Effector memory CD4-positive, alpha-beta T cell (primary cell): Measurements from ENCODE around the gene ANKS3.

Experiments used
- DNase-seq, 3 donors: peaks; one replicate each; pipeline ENCODE4 v3.0.0-alpha.2; 2020
- H3K27ac ChIP-seq: 2 replicates; pipeline ENCODE4 v1.7.0; 2013; ENCODE audit warnings: mild to moderate bottlenecking, low read length, moderate library complexity; ENCODE audit not compliant: insufficient read depth, poor library complexity, severe bottlenecking
- H3K27me3 ChIP-seq: replicated peaks from 2 replicates; pipeline ENCODE4 v1.7.0; 2013; ENCODE audit warnings: mild to moderate bottlenecking, low read length; ENCODE audit not compliant: insufficient read depth, control insufficient read depth, poor library complexity, severe bottlenecking
- H3K36me3 ChIP-seq: 2 replicates; pipeline ENCODE4 v1.7.0; 2013; ENCODE audit warnings: mild to moderate bottlenecking, low read length, moderate library complexity; ENCODE audit not compliant: control insufficient read depth, insufficient read depth
- H3K4me1 ChIP-seq: 2 replicates; pipeline ENCODE4 v1.7.0; 2013; ENCODE audit warnings: low read length, mild to moderate bottlenecking; ENCODE audit not compliant: control insufficient read depth, insufficient read depth, poor library complexity, severe bottlenecking
- H3K4me3 ChIP-seq: 2 replicates; pipeline ENCODE4 v1.7.0; 2013; ENCODE audit warnings: low read length, low read depth, mild to moderate bottlenecking; ENCODE audit not compliant: insufficient read depth, poor library complexity, severe bottlenecking
- H3K9me3 ChIP-seq: 2 replicates; pipeline ENCODE4 v1.7.0; 2013; ENCODE audit warnings: mild to moderate bottlenecking, low read length, moderate library complexity; ENCODE audit not compliant: control insufficient read depth

ANKS3 gene

DNA sequence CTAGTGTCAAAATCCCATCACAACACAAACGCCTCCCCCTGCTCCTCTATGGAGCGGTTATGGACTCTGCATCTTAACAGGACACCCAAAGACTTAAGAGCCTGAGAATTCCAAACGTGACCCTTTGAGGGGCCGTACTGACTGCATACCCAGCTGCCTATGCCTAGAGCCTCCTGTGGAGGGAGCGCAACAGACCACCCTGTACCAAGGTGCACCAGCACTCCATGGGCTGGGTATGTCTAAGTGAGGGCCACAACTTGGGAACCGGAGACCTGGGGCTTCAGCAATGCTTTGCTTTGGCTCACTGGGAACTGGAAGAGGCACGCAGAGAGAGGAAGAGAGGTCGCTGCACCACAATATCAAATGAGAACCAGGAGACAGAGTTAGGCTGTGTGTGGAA is 5.4 kb downstream of the ANKS3 start:
- Histone ChIP-seq H3K4me1 (peaks cover 6% of the 10 kb centered on the region), H3K27ac (no peak overlapping the region), H3K36me3 (peaks cover 34% of the 10 kb centered on the region), H3K27me3 (no peaks in the 10 kb centered on the region), H3K4me3 (no peak overlapping the region), H3K9me3 (no peaks in the 10 kb centered on the region)
- no peak for DNase-seq

DNA sequence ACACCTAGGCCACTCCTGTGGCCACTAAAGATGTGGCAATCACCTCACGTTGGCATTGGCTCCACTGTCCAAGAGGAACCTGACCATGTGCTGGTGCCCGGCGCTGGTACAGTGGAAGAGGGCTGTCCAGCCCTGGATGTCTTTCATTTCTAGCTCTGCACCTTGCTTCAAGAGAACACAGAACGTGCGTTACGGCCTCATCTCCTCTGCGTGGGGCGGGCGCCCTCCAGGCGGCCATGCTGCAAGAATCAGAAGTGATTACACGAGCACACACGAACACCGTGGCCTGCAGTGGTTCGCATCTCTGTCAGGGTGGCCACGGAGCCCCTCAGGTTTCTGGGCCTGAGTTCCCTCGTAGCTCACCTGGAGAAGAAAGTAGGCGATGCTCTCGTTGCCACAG is 7.5 kb downstream of the ANKS3 start:
- Histone ChIP-seq H3K27ac (no peak overlapping the region), H3K4me1 (no peaks in the 10 kb centered on the region), H3K4me3 (no peak overlapping the region), H3K27me3 (no peaks in the 10 kb centered on the region), H3K36me3 (peaks cover 43% of the 10 kb centered on the region), H3K9me3 (no peaks in the 10 kb centered on the region)
- no peak for DNase-seq

DNA sequence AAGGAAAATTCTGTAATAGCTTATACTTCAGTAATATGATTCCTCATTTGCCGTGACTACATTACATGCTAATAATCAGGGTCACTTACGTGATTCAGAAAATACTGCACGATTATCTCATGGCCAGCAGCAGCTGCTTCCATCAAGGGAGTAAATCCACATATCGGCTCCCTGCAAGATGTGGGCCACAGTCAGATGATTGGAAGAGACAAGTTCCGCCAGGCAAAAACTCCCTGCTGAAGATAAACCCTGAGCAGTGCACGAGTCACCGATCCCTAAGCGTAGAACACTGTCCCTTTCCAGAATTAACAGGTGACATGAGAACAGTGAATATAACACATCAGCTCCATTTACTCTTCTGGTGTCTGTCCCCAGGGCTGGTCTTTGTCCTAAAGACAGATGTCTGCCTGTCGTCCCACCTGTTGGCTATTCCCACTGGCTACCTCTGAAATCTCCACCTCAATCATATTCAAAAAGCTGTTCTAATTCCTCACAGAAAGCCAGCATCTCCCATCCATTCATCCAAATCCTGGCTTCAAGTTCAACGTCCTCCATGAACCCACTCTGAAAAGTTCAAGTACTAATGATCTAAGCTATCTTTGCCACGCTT is 9.3 kb downstream of the ANKS3 start:
- no peak overlapping the region for H3K27ac ChIP-seq
- peaks cover 36% of the 10 kb centered on the region for H3K36me3 ChIP-seq
- no peaks in the 10 kb centered on the region for H3K4me1 ChIP-seq
- H3K27me3 ChIP-seq: no peaks in the 10 kb centered on the region
- no peak overlapping the region for H3K4me3 ChIP-seq
- H3K9me3 ChIP-seq: no peaks in the 10 kb centered on the region
- no peak for DNase-seq

DNA sequence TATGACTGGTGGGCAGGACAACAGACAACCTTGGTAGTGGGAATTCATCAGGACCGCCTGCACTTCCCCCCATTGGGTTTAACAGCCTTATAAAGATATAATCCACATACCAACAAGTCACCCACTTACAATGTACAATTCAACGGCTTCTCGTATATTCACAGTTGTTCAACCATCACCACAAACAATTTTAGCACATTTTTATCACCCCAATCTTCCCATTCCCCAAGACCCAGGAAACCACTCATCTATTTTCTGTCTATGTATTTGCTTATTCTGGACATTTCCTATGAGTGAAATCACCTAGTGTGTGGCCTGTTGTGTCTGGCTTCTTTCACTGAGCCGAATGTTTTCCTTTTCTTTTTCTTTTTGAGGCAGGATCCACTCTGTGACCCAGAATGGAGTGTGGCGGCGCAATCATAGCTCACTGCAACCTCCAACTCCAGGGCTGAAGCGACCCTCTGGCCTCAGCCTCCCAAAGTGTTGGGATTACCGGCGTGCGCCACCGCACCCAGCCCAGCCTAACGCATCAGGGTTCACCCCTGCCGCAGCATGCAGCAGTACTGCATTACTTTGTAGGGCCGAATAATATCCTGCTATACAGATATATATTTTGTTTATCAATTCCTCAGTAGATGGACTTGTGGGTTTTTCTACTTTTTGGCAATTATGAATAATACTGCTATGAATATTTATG is 10.9 kb downstream of the ANKS3 start:
- Histone ChIP-seq H3K27ac (no peak overlapping the region), H3K36me3 (peaks cover 33% of the 10 kb centered on the region), H3K27me3 (no peaks in the 10 kb centered on the region), H3K4me3 (no peak overlapping the region), H3K9me3 (no peaks in the 10 kb centered on the region), H3K4me1 (no peaks in the 10 kb centered on the region)
- DNase-seq: no peak

DNA sequence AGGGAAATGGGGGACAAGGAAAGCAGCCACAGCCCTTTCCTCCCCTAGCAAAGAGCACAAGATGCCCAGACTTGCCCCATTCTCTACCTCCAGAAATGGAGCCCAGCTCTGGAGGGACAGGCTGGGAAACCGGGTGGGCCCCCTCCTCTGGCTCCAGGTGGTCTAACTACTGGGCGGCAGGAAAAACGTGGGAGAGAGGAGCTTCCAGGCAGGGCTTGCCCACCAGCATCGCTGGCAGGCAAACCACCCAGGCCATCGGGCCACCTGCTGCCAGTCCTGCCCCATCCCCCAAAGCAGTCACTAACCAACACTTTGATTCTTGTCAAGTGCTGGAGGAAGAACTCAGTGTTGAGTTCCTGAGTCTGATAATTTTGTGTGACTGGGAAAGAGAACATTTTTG is 15.6 kb downstream of the ANKS3 start:
- Histone ChIP-seq H3K27me3 (no peaks in the 10 kb centered on the region), H3K4me1 (no peaks in the 10 kb centered on the region), H3K4me3 (no peak overlapping the region), H3K27ac (no peak overlapping the region), H3K36me3 (peaks cover 18% of the 10 kb centered on the region), H3K9me3 (no peaks in the 10 kb centered on the region)
- no peak for DNase-seq

DNA sequence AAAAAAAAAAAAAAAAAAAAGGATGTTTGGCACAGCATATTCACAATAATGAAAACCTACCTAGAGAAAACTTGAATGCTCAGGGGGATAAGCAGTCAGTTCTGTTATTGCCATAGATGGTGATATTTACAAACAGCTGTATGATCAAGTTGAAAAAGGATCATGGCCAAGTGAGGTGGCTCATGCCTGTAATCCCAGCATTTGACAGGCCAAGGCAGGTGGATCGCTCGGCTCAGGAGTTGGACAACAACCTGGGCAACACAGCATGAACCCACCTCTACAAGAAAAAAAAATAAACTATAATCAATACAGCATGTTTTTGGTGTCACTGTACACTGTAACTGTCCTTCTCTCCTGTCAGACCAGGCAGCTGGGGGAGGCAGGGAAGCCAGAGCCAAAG is 19.1 kb downstream of the ANKS3 start:
- Histone ChIP-seq H3K27ac (no peak overlapping the region), H3K9me3 (no peaks in the 10 kb centered on the region), H3K36me3 (peaks cover 17% of the 10 kb centered on the region), H3K4me1 (no peaks in the 10 kb centered on the region), H3K27me3 (no peaks in the 10 kb centered on the region), H3K4me3 (no peak overlapping the region)
- no peak for DNase-seq

DNA sequence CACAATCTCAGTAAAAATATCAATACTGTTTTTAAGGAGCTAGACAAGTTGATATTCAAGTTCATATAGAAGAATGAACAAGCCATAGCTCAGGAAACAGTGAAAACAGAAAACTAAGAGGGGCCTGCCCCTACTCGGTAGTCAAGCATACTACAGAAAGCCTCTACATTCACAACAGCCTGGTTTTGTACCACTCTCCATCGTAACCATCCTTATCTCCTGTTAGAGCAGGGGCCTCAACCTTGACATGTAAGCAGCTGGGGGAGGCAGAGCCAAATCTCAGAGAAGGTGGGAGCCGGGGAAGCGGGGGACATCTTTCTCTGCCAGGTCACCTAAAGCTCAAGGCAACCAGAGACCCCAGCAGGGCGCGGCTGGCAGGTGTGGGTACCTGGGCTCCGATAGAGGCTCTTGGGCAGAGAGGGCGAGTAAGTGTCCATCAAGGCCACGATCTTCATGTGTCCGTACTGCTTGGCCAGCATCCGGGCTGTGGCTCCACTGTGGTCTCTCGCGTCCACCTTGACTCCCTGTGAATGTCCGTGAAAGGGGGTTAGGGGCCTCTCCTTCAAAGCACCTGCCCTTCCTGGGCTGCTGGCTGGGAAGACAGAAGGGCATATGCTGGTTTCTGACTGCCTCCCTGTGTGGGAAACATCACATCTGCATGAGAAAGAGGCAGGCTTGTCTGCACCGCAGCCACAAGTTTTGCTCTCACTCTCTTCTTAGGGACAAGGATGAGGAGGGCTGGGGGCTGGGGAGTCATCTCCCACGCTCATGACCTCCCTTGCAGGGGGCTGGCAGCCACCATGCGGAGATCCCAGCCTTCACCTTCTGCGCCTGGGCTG is 20.2 kb downstream of the ANKS3 start:
- Histone ChIP-seq H3K27ac (no peak overlapping the region), H3K4me3 (no peak overlapping the region), H3K9me3 (no peaks in the 10 kb centered on the region), H3K27me3 (no peaks in the 10 kb centered on the region), H3K4me1 (no peaks in the 10 kb centered on the region), H3K36me3 (peaks cover 17% of the 10 kb centered on the region)
- no peak for DNase-seq

DNA sequence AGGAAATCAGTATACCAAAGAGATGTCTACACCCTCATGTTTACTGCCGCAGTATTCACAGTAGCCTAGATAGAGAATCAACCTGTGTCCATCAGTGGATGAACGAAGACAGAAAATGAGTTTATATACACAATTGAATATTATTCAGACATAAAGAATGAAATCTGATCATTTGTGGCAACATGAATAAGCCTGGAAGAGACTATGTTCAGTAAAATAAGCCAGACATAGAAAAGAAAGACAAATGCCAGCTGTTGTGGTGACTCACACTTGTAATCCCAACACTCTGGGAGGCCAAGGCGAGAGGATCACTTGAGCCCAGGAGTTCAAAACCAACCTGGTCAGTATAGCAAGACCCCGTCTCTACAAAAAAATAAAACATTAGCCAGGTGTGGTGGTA is 24.6 kb downstream of the ANKS3 start:
- no peaks in the 10 kb centered on the region for H3K4me1 ChIP-seq
- H3K9me3 ChIP-seq: no peaks in the 10 kb centered on the region
- peaks cover 27% of the 10 kb centered on the region for H3K36me3 ChIP-seq
- H3K4me3 ChIP-seq: no peak overlapping the region
- H3K27ac ChIP-seq: no peak overlapping the region
- H3K27me3 ChIP-seq: no peaks in the 10 kb centered on the region
- DNase-seq: no peak

DNA sequence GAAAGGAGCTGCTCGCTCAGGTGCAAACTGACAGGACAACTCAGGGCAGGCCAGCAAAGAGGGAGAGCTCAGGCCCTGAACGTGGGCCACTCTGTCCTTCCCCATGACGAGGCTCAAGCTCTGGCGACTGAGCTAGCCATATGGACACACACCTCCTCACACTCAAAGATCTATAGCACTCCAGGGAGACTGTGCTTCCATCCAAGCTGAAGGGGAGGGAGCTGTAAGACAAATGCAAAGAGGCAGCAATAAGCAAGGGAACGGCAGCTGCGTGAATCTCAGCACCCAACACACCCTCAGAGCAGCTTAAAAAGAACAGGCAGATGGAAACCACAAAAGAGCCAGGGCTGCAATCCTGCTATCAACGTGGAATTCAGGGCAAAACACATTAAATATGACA is 27.2 kb downstream of the ANKS3 start:
- Histone ChIP-seq H3K4me1 (no peaks in the 10 kb centered on the region), H3K36me3 (peaks cover 17% of the 10 kb centered on the region), H3K27me3 (no peaks in the 10 kb centered on the region), H3K4me3 (no peak overlapping the region), H3K27ac (no peak overlapping the region), H3K9me3 (no peaks in the 10 kb centered on the region)
- DNase-seq: no peak

DNA sequence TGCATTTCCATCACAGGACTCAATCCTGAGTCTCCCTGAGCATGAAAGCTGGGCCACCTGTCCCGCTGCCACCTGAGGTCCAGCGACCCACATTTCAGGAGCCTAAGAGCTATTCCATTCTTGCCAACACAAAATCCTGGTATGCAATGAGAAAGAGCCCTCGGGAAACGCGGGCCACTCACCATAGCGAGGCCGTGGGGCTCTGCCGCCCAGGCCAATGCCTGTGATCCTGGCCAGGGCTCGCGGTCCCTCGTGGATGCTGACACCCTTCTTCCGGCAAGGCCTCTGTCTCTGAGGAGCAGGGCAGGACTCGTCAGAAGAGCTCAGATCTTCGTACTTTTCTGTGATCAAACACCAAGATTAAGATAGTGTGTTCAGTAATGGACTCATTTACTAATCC is 29.2 kb downstream of the ANKS3 start:
- Histone ChIP-seq H3K27me3 (no peaks in the 10 kb centered on the region), H3K4me1 (no peaks in the 10 kb centered on the region), H3K36me3 (peaks cover 31% of the 10 kb centered on the region), H3K9me3 (no peaks in the 10 kb centered on the region), H3K27ac (no peak overlapping the region), H3K4me3 (no peak overlapping the region)
- no peak for DNase-seq
